Measurements from ENCODE around the gene TTC13. TPM values are rescaled to one million over a fixed set of nuclear protein-coding genes. Genes with fewer than 3 reads are reported as not detected.

TTC13 gene
- total and polyA plus RNA-seq, 2 experiments from 2014 or later: 13.0 to 14.9 TPM

DNA sequence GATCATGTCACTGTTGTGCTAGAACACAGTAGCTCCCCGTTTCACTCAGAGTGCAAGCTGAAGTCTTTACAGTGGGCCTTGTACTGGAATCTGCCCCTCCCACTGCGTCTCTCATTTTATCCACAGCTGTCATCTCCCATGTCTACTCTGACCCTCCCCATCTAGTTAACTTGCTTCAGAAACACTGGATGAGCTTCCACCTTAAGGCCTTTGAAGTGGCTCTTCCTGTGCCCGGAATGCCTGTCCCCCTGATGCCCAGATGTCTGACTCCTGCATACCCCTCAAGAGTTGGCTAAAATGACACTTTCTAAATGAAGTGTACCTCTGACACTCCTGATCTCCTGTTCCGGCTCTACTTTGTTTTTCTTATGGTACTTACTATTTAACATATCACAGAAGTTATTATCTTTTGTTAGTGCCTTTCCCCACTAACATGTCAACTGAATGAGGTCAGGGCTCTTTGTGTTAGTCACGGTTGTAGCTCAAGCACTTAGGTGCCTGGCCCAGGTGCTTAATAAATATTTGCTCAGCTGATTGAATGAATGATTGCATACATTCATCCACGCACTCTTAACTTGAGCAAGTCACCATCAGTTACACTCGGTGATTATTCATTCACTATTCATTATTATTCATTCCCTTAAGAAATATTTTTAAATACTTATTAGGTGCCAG lies 13.6 kb upstream of the TTC13 start:
- TF ChIP-seq EZH2phosphoT487 (IDR thresholded peaks at IDR 0.05; ENCODE audit: low read depth, severe bottlenecking, unreplicated experiment): no peak
- no peak for TF ChIP-seq CTCF (IDR thresholded peaks at IDR 0.05; ENCODE audit: poor library complexity)
- TF ChIP-seq EZH2 (IDR thresholded peaks at IDR 0.05; ENCODE audit: borderline replicate concordance): no peak
- 82% methylated on average over 7 of the region's 7 CpGs for WGBS (ENCODE audit: low lambda C conversion rate, missing lambda C conversion rate)
- H3K4me2 ChIP-seq: no peak overlapping the region

DNA sequence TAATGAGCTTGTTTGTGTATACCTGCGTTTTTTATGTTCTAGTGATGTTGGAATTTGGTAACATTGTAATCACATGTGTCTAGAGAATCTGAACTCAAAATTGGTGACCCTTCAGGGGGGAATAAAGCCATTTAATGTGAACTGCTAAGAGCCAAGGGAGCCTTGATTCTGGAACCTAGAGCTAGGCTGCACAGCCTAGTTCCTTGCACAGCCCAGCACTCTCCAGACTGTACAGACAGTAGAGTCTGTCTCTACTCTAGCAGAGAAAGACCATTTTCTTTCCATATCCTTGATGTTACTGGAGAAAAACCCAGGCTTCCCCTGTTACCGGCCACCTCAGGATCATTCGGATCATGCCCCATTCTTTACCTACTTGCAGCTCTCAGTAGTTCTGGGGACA lies 8.8 kb upstream of the TTC13 start:
- no peaks in the 10 kb centered on the region for H4K20me1 ChIP-seq (ENCODE audit: insufficient read depth, poor library complexity, severe bottlenecking)
- no peak overlapping the region for H3K4me2 ChIP-seq
- TF ChIP-seq CTCF (IDR thresholded peaks at IDR 0.05; ENCODE audit: poor library complexity) (no peak), EZH2phosphoT487 (IDR thresholded peaks at IDR 0.05; ENCODE audit: low read depth, severe bottlenecking, unreplicated experiment) (no peak), EZH2 (IDR thresholded peaks at IDR 0.05; ENCODE audit: borderline replicate concordance) (no peak)
- WGBS (ENCODE audit: low lambda C conversion rate, missing lambda C conversion rate): 88% methylated on average over 3 of the region's 3 CpGs
- no peaks in the 10 kb centered on the region for H3K36me3 ChIP-seq (replicated peaks; ENCODE audit: insufficient read depth, low read depth)
- H3K27me3 ChIP-seq: no peaks in the 10 kb centered on the region
- H2AFZ ChIP-seq: no peak overlapping the region
- no peak overlapping the region for H3K4me3 ChIP-seq
- peaks cover 37% of the 10 kb centered on the region for H3K79me2 ChIP-seq
- H3K4me1 ChIP-seq (ENCODE audit: insufficient read depth): peaks cover 4% of the 10 kb centered on the region
- DNase-seq (ENCODE audit: low spot score): no peak
- H3K9me3 ChIP-seq (ENCODE audit: low read depth): no peaks in the 10 kb centered on the region
- no peak overlapping the region for H3K27ac ChIP-seq
- H3K9me2 ChIP-seq (replicated peaks; ENCODE audit: insufficient read depth): no peaks in the 10 kb centered on the region

More for the DNA sequence above, 13.6 kb upstream of the TTC13 start:
- no peak overlapping the region for H3K4me3 ChIP-seq
- no peaks in the 10 kb centered on the region for H3K4me1 ChIP-seq (ENCODE audit: insufficient read depth)
- H4K20me1 ChIP-seq (ENCODE audit: insufficient read depth, poor library complexity, severe bottlenecking): no peaks in the 10 kb centered on the region
- peak; percentile 30 for DNase-seq (ENCODE audit: low spot score)
- peaks cover 23% of the 10 kb centered on the region for H3K79me2 ChIP-seq
- H3K36me3 ChIP-seq (replicated peaks; ENCODE audit: insufficient read depth, low read depth): no peaks in the 10 kb centered on the region
- no peaks in the 10 kb centered on the region for H3K27me3 ChIP-seq
- H2AFZ ChIP-seq: no peak overlapping the region
- no peaks in the 10 kb centered on the region for H3K9me3 ChIP-seq (ENCODE audit: low read depth)
- no peaks in the 10 kb centered on the region for H3K9me2 ChIP-seq (replicated peaks; ENCODE audit: insufficient read depth)
- peak overlapping the region; percentile 53 for H3K27ac ChIP-seq

DNA sequence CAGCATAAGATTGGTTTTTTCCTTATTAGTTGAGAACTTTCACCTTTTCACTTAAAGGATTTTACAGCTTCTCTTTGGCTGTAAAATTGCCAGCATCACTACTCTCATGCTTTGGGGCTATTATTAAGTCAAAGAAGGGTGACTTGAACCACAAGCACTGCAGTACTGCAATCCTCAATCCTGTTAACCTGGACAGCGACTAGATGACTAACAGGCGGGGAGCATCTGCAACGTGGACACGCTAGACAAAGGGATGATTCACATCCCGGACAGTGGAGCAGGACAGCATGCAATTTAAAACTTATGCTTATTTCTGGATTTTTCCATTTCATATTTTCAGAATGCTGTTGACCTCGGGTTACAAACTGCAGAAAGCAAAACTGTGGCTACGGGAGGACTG lies 8.3 kb upstream of the TTC13 start:
- TF ChIP-seq EZH2 (IDR thresholded peaks at IDR 0.05; ENCODE audit: borderline replicate concordance) (no peak), EZH2phosphoT487 (IDR thresholded peaks at IDR 0.05; ENCODE audit: low read depth, severe bottlenecking, unreplicated experiment) (no peak), CTCF (IDR thresholded peaks at IDR 0.05; ENCODE audit: poor library complexity) (no peak)
- no peak overlapping the region for H3K4me2 ChIP-seq

More for the DNA sequence above, 8.3 kb upstream of the TTC13 start:
- no peaks in the 10 kb centered on the region for H3K9me3 ChIP-seq (ENCODE audit: low read depth)
- peaks cover 40% of the 10 kb centered on the region for H3K79me2 ChIP-seq
- no peaks in the 10 kb centered on the region for H4K20me1 ChIP-seq (ENCODE audit: insufficient read depth, poor library complexity, severe bottlenecking)
- no peaks in the 10 kb centered on the region for H3K27me3 ChIP-seq
- H2AFZ ChIP-seq: no peak overlapping the region
- H3K9me2 ChIP-seq (replicated peaks; ENCODE audit: insufficient read depth): no peaks in the 10 kb centered on the region
- H3K27ac ChIP-seq: no peak overlapping the region
- H3K4me3 ChIP-seq: no peak overlapping the region
- WGBS (ENCODE audit: low lambda C conversion rate, missing lambda C conversion rate): 71% methylated on average over 7 of the region's 7 CpGs
- no peaks in the 10 kb centered on the region for H3K36me3 ChIP-seq (replicated peaks; ENCODE audit: insufficient read depth, low read depth)
- peaks cover 4% of the 10 kb centered on the region for H3K4me1 ChIP-seq (ENCODE audit: insufficient read depth)
- no peak for DNase-seq (ENCODE audit: low spot score)
